D721Med (cell line): ENCODE results near the gene CYP27C1.

Source experiments
- DNase-seq: peaks from one replicate; pipeline ENCODE4 v3.0.0; 2011; ENCODE audit warnings: low spot score; ENCODE audit not compliant: insufficient read length
- FAIRE-seq: peaks from 2 replicates; lab custom pipeline; 2011; peaks lifted over from hg19 to GRCh38; lab: Jason Lieb, UNC
- TF ChIP-seq, protein P1 (sequence below): IDR thresholded peaks from 2 replicates; pipeline ENCODE4 v1.5.1; 2012; ENCODE audit warnings: mild to moderate bottlenecking, control low read depth; ENCODE audit not compliant: insufficient read depth; ENCODE audit errors: missing control alignments

Gene CYP27C1

DNA sequence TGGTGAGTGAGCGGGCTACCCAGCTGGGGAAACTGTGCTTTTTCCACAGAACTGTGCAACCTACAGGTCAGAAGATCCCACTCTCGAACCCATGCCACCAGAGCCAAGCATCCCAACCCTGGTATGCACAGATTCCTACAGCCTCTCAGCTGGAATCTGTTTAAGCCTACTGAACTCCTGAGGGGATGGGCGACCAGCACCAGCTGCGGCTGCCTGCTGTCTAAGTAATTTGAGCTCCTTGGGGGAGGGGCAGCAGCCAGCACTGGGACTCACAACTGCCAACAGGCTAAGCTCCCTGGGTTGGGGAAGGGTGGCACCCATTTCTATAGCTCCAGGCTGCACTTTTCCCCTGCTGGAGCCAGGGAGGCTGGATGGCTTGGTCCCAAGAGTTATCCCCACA lies 11.8 kb downstream of the CYP27C1 start:
- no peak for FAIRE-seq
- TF ChIP-seq, protein P1, sequence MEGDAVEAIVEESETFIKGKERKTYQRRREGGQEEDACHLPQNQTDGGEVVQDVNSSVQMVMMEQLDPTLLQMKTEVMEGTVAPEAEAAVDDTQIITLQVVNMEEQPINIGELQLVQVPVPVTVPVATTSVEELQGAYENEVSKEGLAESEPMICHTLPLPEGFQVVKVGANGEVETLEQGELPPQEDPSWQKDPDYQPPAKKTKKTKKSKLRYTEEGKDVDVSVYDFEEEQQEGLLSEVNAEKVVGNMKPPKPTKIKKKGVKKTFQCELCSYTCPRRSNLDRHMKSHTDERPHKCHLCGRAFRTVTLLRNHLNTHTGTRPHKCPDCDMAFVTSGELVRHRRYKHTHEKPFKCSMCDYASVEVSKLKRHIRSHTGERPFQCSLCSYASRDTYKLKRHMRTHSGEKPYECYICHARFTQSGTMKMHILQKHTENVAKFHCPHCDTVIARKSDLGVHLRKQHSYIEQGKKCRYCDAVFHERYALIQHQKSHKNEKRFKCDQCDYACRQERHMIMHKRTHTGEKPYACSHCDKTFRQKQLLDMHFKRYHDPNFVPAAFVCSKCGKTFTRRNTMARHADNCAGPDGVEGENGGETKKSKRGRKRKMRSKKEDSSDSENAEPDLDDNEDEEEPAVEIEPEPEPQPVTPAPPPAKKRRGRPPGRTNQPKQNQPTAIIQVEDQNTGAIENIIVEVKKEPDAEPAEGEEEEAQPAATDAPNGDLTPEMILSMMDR = no peak
- no peak for DNase-seq

DNA sequence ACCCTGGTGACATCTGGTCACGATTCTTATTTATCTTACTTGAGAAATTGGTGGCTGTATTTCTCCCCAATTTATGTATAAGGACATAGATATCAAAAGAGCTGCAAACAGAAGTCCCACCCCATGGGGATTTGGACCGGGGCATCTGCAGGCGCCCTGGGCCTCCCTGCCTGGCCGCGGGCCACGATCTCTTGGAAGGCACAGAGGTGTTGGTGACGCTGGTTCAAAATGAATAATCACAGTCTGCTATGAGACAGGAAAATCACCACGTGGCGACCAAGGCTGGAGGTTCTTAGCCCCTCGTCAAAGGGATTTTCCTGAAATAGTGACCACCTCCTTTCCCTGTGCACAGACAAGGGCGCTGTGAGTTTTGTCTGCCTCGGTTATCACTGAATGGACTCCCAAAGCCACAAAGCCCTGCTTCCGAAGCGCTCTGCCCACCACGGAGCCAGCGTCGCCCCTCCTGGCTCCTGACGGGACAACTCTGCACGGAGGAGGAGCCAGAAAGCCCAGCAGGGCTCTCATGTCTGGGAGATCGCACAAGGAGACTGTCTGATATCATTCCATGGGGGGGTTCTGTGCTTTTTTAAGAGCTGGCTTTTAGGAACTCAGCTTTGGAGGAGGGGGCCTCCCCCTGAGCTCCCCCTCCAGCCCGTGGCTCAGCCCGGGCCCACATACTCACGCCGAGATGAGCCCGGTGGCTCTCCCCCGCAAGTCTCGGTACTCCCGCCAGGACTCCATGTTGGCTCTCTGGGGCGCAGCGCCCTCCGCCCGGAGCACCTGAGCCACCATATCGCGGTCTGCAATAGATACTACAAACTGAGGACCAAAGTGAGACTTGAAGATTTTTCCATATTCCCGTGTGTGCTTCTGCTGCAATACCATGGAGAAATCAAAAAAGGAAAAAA lies 14.6 kb downstream of the CYP27C1 start:
- DNase-seq = no peak
- TF ChIP-seq, protein P1 = no peak
- no peak for FAIRE-seq

DNA sequence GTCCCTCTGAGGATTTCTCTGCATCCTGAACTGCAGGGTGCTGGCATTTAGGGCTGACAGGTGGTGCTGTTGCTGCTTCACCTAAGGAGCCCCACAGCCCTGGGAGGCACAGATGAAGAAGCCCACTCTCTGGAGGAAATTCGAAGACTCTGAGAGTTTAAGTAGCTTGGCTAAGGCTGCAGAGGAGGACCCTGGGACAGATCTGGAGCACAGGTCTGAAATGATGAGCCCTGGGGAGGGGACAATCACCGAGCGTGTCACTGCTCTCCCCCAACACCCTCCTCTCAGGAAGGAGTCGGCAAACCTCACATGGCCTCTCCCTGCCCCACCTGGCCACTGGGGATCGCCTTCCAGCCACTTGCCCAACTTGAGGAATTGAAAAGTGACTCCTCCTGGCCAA lies 18.6 kb downstream of the CYP27C1 start:
- DNase-seq = no peak
- FAIRE-seq = no peak
- TF ChIP-seq, protein P1 = no peak

DNA sequence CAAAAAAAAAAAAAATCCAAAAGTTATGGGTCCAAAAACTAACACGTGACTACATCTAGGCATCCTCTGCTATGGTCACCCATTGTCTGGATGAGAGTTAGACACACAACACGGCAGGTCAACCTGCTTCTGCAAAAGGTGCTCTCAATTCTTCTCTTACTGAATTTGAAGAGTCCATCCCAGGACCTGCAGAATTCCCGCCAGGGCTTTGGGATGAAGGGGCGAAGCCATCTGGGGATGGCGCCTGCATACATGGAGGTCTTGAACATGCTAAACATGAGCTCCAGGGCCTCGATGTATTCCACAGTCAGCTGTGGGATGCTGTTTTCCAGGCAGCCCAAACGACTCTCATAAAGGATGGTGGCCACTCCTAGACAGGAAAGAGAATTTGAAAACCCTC lies 19.1 kb downstream of the CYP27C1 start:
- TF ChIP-seq, protein P1 = no peak
- FAIRE-seq (no peak), DNase-seq (no peak)

DNA sequence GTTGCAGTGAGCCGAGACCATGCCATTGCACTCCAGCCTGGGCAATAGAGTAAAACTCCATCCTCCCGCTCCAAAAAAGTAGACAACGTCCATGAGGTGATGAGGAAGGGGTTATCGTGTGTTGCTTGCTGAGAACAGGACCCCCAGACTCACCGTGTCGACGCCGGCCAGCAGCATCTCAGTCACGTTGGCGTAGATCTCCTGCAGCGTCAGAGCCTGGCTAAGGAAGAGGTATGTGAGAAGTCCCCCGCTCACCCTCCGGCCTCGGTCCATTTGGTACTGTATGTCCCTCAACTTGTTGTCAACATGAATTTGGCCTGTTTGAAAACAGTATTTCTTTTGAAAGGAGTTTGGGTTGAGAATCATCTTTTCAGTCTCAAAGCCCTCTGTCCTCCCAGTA lies 20.9 kb downstream of the CYP27C1 start:
- FAIRE-seq (no peak), DNase-seq (no peak)
- TF ChIP-seq, protein P1 = no peak

DNA sequence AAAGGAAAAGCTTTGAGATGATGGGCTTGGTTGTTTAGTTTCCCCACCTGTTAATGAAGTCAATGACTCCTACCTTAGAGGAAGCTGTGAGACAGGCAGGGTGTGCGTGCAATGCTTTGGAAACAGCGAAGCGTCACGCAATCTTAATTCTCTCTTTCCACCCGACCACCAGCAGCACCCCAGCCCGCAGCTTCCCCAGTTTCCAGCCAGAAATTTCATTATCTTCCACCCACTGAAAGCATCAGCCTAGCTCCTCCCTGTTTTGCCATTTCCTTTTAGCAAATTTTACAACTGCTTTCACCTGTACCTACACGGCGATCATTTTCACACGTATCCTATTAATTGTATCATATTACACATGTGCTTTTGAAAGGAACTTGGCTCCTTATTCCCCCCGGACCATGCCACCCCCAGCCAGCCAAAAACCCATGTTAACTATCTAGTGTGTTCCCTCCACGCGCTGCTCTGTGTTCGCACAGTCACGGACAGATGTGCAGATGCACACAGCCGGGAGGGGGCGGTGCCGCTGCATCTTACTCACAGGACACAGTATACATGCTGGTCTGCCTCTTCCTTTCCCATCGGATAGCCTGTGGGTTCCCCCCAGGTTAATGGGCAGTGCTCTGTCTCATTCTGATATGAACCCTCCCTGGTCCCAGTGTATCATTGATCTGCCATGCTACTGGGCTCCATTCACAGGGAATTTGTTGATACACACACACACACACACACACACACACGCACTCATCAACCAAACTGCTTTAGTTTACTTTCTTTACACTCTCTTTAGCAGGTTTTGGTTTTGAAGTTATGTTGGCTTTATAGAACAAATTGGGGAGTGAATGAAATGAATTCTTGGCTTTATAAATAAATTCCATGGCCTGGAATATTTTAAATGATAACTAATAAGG lies 22.4 kb downstream of the CYP27C1 start:
- DNase-seq = no peak
- FAIRE-seq = no peak
- TF ChIP-seq, protein P1 = peak; percentile 88
